Measurements from ENCODE around the gene OR4K17.
A peak's percentile ranks its signal among the peaks of the same experiment; 100 is the strongest.

The OR4K17 gene

GRCh38 chr14:20138520-20138919, 28.0 kb downstream of the OR4K17 start, which contains the start of gene OR4N5:
OR4N5 (plus strand) TSS chr14:20138820; CDS start chr14:20143736, 4,916 bp downstream.
- H3K9me2 ChIP-seq (replicated peaks; ENCODE audit: control insufficient read depth, low read length) = no peaks in the 10 kb centered on the region
- H3K4me3 ChIP-seq (ENCODE audit: low read length) = no peak within 1 kb of the TSS
- no peaks in the 10 kb centered on the region for H3K9me3 ChIP-seq (ENCODE audit: control insufficient read depth, insufficient read depth, low read length)
- H3K27ac ChIP-seq (ENCODE audit: low read depth, low read length) = no peak within 1 kb of the TSS
- H3F3A ChIP-seq (ENCODE audit: control insufficient read depth, insufficient read depth) = no peaks in the 10 kb centered on the region
- H4K20me1 ChIP-seq (ENCODE audit: control insufficient read depth, insufficient read depth, low read depth, low read length) = no peaks in the 10 kb centered on the region
- no peak within 1 kb of the TSS for H3K4me2 ChIP-seq (ENCODE audit: low read length)
- TF ChIP-seq CTCF (IDR thresholded peaks at IDR 0.05; ENCODE audit: low read depth, low read length, poor library complexity, severe bottlenecking) (no peak), EZH2phosphoT487 (IDR thresholded peaks at IDR 0.05; ENCODE audit: borderline replicate concordance, low read length) (no peak)
- H3K4me1 ChIP-seq (ENCODE audit: control insufficient read depth, low read length) = no peaks in the 10 kb centered on the region
- H3K27me3 ChIP-seq (ENCODE audit: control insufficient read depth, low read length) = 0 out of 2 replicates have a peak, but pooled peaks cover 2% of the 10 kb centered on the region
- no peaks in the 10 kb centered on the region for H3K36me3 ChIP-seq (ENCODE audit: control insufficient read depth, low read length)
- no peaks in the 10 kb centered on the region for H3K79me2 ChIP-seq (ENCODE audit: control insufficient read depth, low read length)

GRCh38 chr14:20143911-20144310, 33.4 kb downstream of the OR4K17 start:
- Histone ChIP-seq H3K9me2 (replicated peaks; ENCODE audit: control insufficient read depth, low read length) (no peaks in the 10 kb centered on the region), H3K79me2 (ENCODE audit: control insufficient read depth, low read length) (no peaks in the 10 kb centered on the region), H3K9me3 (ENCODE audit: control insufficient read depth, insufficient read depth, low read length) (no peaks in the 10 kb centered on the region), H3F3A (ENCODE audit: control insufficient read depth, insufficient read depth) (no peaks in the 10 kb centered on the region), H3K27me3 (ENCODE audit: control insufficient read depth, low read length) (0 out of 2 replicates have a peak, but pooled peaks cover 2% of the 10 kb centered on the region), H3K4me1 (ENCODE audit: control insufficient read depth, low read length) (no peaks in the 10 kb centered on the region), H3K27ac (ENCODE audit: low read depth, low read length) (no peak overlapping the region), H3K36me3 (ENCODE audit: control insufficient read depth, low read length) (no peaks in the 10 kb centered on the region), H4K20me1 (ENCODE audit: control insufficient read depth, insufficient read depth, low read depth, low read length) (no peaks in the 10 kb centered on the region), H3K4me3 (ENCODE audit: low read length) (no peak overlapping the region), H3K4me2 (ENCODE audit: low read length) (no peak overlapping the region)
- TF ChIP-seq EZH2phosphoT487 (IDR thresholded peaks at IDR 0.05; ENCODE audit: borderline replicate concordance, low read length) = no peak
- peak; percentile 29 for TF ChIP-seq CTCF (IDR thresholded peaks at IDR 0.05; ENCODE audit: low read depth, low read length, poor library complexity, severe bottlenecking)

GRCh38 chr14:20144820-20145219, 34.3 kb downstream of the OR4K17 start:
- no peaks in the 10 kb centered on the region for H3F3A ChIP-seq (ENCODE audit: control insufficient read depth, insufficient read depth)
- no peak overlapping the region for H3K4me3 ChIP-seq (ENCODE audit: low read length)
- H3K9me3 ChIP-seq (ENCODE audit: control insufficient read depth, insufficient read depth, low read length) = no peaks in the 10 kb centered on the region
- H3K79me2 ChIP-seq (ENCODE audit: control insufficient read depth, low read length) = no peaks in the 10 kb centered on the region
- H3K4me1 ChIP-seq (ENCODE audit: control insufficient read depth, low read length) = no peaks in the 10 kb centered on the region
- H3K27me3 ChIP-seq (ENCODE audit: control insufficient read depth, low read length) = no peaks in the 10 kb centered on the region
- H3K4me2 ChIP-seq (ENCODE audit: low read length) = no peak overlapping the region
- H3K9me2 ChIP-seq (replicated peaks; ENCODE audit: control insufficient read depth, low read length) = no peaks in the 10 kb centered on the region
- H3K36me3 ChIP-seq (ENCODE audit: control insufficient read depth, low read length) = no peaks in the 10 kb centered on the region
- no peak overlapping the region for H3K27ac ChIP-seq (ENCODE audit: low read depth, low read length)
- no peaks in the 10 kb centered on the region for H4K20me1 ChIP-seq (ENCODE audit: control insufficient read depth, insufficient read depth, low read depth, low read length)
- TF ChIP-seq CTCF (IDR thresholded peaks at IDR 0.05; ENCODE audit: low read depth, low read length, poor library complexity, severe bottlenecking) (no peak), EZH2phosphoT487 (IDR thresholded peaks at IDR 0.05; ENCODE audit: borderline replicate concordance, low read length) (no peak)
